Lower leg skin (tissue), 3 donors: Measurements from ENCODE around the gene KCNJ16.
A peak's percentile ranks its signal among the peaks of the same experiment; 100 is the strongest.

Experiments used
- POLR2A ChIP-seq, 2 donors: fragments of 450-650 bp; IDR thresholded peaks; one replicate each; pipeline ENCODE4 v1.6.1; 2016 to 2017; ENCODE audit warnings: antibody characterized with exemption in 2 of 2, mild to moderate bottlenecking in 1 of 2, moderate library complexity in 1 of 2
- TF ChIP-seq, protein P1 (sequence below), 3 donors: fragments of 450-650 bp; IDR thresholded peaks; one replicate each; pipeline ENCODE4 v1.5.1; 2016; ENCODE audit warnings: antibody characterized with exemption in 3 of 3, mild to moderate bottlenecking in 3 of 3, moderate library complexity in 2 of 3

DNA sequence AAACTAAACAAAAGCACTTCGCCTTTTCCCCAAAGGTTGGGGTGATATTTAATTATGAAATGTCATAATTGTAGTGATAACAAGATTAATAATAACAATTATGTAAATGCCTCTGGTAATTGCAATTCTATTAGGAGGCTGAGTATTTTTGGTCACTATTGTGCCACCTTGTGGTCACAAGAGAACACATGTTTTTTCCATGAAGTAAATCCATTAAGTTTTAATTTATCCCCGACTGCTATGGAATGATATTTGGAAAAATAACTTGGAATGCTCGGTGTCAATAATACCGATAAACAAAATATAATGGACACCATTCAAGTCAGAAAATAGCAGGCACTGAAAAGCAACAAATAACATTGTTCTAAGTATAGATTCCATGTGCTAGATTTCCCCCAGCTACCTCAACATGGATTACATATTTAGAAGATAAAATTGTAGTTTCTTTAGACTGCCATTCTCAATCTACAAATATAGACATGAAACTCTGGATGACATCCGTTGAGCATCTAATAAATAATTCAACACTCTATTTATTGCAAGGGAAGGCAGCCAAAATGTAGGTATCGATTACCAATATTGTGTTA, 69.3 kb downstream of the KCNJ16 start:
- TF ChIP-seq, protein P1, sequence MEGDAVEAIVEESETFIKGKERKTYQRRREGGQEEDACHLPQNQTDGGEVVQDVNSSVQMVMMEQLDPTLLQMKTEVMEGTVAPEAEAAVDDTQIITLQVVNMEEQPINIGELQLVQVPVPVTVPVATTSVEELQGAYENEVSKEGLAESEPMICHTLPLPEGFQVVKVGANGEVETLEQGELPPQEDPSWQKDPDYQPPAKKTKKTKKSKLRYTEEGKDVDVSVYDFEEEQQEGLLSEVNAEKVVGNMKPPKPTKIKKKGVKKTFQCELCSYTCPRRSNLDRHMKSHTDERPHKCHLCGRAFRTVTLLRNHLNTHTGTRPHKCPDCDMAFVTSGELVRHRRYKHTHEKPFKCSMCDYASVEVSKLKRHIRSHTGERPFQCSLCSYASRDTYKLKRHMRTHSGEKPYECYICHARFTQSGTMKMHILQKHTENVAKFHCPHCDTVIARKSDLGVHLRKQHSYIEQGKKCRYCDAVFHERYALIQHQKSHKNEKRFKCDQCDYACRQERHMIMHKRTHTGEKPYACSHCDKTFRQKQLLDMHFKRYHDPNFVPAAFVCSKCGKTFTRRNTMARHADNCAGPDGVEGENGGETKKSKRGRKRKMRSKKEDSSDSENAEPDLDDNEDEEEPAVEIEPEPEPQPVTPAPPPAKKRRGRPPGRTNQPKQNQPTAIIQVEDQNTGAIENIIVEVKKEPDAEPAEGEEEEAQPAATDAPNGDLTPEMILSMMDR (IDR thresholded peaks at IDR 0.05): peak in 1 of 3 donors; percentile 37
- no peak for TF ChIP-seq POLR2A (IDR thresholded peaks at IDR 0.05)
